T-helper 9 cell (primary cell): Measurements from ENCODE around the gene ABHD4.
"Not testable (repeated sequence)": the region's sequence is repeated elsewhere in the genome, so short reads cannot be mapped to it uniquely, and the experiment has no call there.

ENCODE experiments used
- DNase-seq: peaks from one replicate; pipeline ENCODE4 v3.0.0-alpha.2; 2020

The ABHD4 gene

GRCh38 chr14:22593189-22593588 lies 4.9 kb upstream of the ABHD4 start:
- no peak for DNase-seq

- no peak for DNase-seq
Observed at GRCh38 chr14:22593601-22594000, 4.5 kb upstream of the ABHD4 start.

DNA sequence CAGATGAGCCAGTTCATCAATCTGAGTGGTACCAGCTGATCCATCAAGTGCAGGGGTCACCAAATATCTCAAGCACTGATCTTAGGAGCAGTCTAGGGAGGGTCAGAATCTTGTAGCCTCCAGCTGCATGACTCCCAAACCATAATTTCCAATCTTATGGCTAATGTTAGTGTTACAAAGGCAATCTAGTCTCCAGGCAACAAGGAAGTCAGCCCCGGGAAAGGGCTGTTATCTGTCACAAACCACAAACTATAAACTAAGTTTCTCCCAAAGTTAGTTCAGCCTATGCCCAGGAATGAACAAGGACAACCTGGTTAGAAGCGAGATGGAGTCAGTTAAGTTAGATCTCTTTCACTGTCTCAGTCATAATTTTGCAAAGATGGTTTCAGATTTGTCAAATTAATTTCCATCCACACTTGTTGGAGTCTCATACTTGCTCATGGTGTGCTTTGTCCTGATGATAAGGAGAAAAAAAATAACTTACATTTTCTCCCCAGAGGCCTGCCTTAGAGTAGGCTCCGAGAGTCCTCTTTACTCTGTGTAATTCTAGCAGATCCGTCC lies 3.9 kb upstream of the ABHD4 start:
- no peak for DNase-seq

- no peak for DNase-seq
Observed at GRCh38 chr14:22596354-22596879, 1.7 kb upstream of the ABHD4 start.

- no peak for DNase-seq
Observed at GRCh38 chr14:22597265-22597664, 835 bp upstream of the ABHD4 start.

- DNase-seq: no peak
Observed at GRCh38 chr14:22597771-22598098, 365 bp upstream of the ABHD4 start.

GRCh38 chr14:22598896-22599244 lies 770 bp downstream of the ABHD4 start:
- DNase-seq: no peak

DNA sequence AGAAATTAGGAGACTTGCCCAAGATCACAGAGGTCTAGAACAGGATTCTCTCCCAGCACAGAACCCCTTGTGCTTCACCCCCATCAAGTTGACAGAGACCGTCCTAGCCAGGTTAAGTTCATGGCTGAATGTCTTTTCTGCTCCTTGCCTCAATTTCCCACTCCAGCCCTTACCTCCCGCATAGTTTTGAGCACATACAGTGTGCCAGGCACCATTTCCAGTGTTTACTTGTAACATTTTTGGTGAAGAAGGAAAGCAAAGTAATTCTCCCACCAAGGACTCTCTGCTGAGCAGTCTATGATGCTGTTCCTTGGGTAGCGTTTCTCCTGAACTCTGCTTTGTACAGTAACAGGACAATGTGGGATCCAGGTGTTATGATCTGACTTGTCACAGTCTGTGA lies 1.2 kb downstream of the ABHD4 start:
- no peak for DNase-seq

- no peak for DNase-seq
Observed at GRCh38 chr14:22600027-22600426, 1.9 kb downstream of the ABHD4 start.

- no peak for DNase-seq
Observed at GRCh38 chr14:22601456-22601855, 3.4 kb downstream of the ABHD4 start.

- no peak for DNase-seq
Observed at GRCh38 chr14:22601996-22602395, 3.9 kb downstream of the ABHD4 start.

- DNase-seq: no peak
Observed at GRCh38 chr14:22602862-22603261, 4.8 kb downstream of the ABHD4 start.

DNA sequence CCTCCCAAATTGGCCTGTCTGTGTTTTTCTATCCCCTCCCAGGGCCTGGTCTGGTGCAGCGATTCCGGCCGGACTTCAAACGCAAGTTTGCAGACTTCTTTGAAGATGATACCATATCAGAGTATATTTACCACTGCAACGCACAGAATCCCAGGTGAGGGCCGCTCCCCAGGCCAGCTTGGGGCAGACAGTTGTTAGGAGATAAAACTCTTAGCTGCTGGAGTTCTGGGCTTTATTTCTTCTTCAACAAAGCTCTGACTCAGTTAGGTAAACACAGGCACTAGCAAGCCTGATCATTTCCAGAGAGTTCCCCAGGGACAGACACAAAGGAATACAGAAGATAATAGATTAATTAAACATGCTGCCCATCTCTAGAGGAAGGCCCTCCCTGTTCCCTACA lies 8.3 kb downstream of the ABHD4 start:
- no peak for DNase-seq

DNA sequence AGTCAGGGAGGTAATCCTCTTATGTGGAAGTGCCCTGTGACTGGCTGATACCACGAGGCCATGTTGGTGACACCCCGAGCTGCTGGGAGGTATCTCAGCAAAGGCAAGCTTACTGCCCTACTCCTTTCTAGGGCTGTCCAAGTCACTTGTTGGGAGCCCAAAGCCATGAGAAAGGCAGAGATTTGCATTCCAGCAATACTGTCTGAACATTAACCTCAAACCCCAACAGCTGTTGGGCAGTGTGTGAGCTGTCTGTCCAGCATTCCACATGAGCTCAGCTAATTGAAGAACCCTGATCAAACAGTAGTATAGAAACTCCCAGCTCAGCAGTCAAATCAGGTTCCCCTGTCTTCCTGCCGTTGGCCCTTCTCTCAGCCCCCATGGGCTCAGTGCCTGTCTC lies 9.2 kb downstream of the ABHD4 start:
- DNase-seq: no peak

DNA sequence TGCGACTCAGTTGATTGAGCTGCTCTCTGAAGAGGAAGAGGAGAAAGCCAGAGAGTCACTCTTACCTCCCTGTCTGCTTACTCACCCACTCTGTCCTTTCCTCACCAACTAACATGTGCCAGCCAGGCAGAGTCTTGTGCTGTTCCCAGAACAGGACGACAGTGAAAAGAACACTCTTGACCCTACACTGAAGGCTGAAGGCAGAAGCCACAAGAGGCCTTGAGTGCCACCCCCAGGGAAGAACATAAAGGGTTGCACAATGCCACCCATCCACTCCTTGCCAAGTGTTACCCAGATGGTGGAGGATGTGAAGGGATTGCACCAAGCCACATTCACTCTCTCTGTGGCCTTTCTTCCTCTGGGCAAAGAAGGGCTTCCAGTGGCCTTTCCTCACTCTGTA lies 12.8 kb downstream of the ABHD4 start:
- no peak for DNase-seq

DNA sequence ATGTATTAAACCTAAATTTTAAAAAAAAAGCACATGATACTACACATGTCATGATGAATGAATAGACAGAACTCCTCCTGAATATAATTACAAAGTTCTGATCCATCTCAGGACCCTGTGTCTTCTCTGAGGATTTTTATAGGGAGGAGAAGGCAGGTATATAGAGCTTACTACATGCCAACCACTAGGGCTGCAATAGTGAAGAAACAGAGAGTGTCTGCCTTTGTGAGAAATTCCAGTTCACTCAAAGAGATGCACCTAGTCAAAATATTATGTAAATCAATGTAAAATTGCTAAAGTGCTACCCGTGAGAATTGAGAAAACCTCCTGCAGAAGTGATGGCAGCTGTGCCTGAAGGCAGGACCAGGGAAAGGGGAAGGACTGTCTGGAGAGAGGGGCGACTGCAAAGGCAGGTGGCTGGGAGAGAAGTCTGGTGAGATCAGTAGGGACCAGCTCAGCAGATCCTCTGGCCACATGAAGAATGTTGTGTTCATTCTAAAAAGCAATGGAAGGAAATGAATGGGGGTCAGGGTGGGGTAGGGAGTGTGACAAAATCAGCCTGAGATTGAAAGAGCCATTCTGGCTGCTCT lies 15.1 kb downstream of the ABHD4 start:
- DNase-seq: no peak

- no peak for DNase-seq
Observed at GRCh38 chr14:22613736-22614239, 15.7 kb downstream of the ABHD4 start.

DNA sequence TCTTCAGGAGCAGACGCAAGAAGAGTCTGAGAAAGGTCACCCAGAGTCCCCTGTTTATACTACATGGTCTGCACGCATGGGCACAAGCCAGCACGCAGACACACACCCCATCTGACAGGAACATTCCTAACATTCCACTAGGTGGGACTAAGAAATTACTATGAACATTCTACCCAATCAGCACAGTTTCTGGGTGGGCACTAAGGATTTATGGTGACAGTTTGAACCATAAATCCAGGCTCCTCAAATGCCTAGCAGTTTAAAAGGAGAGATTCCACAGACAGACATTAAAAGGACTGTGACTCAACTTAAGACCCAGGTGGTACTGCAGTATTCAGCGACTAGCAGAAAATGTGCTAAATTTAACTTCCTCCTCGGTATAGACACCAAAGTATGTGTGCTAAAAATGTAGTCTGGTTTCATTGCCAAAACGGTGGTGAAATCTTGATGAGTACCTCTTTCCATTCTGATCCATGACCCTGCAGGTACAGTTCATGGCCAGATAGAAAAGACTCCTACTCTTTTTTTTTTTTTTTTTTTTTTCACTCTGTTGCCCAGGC lies 16.2 kb downstream of the ABHD4 start:
- DNase-seq: no peak

GRCh38 chr14:22615765-22616164 lies 17.7 kb downstream of the ABHD4 start:
- DNase-seq: not testable (repeated sequence)

- no peak for DNase-seq
Observed at GRCh38 chr14:22622255-22622654, 24.2 kb downstream of the ABHD4 start.

DNA sequence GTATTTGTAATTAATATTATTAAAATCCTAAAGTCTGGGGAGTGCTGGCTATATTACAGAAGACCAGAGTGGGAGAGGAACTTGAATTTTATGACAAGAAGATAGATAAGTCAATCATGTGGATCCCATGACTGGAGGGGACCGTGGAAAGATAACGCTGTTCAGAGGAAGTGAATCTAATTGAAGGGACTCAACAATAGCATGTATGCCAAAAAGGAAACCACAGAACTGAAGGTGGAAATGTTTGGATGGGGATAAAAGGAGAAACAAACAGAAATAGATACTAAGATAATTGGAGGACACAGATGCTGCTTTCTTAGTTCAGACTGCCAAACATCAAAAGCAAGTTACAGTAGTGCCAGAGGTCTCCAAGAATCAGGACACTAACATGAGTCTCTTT lies 24.9 kb downstream of the ABHD4 start:
- no peak for DNase-seq

- DNase-seq: no peak
Observed at GRCh38 chr14:22626590-22626989, 28.5 kb downstream of the ABHD4 start.

- DNase-seq: no peak
Observed at GRCh38 chr14:22627506-22628263, 29.6 kb downstream of the ABHD4 start.

DNA sequence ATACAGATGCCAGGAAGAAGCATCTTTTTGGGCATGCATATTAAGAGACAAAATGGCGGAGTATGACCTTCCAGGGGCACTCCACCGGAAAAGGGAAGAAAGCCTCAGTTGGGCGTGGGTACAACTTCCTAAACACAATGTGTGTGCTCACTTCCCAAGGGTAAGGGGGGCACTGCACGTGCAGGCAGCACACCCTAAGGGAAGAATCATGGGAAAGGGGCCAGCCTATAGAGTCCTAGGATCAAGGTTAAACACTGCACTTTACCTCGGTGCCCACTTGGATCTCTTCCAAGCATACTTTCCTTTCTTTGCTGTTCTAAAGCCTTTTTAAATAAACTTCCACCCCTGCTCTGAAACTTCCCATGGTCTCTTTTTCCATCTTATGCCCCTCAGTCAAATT lies 31.3 kb downstream of the ABHD4 start:
- DNase-seq: no peak
